Measurements from ENCODE around the gene SETD6. TPM values are rescaled to one million over a fixed set of nuclear protein-coding genes. Genes with fewer than 3 reads are reported as not detected.

SETD6 gene
- total RNA-seq, 4 donors from 2014 or later: 16.0 to 37.2 (median 19.0) TPM

- TF ChIP-seq, protein P1, sequence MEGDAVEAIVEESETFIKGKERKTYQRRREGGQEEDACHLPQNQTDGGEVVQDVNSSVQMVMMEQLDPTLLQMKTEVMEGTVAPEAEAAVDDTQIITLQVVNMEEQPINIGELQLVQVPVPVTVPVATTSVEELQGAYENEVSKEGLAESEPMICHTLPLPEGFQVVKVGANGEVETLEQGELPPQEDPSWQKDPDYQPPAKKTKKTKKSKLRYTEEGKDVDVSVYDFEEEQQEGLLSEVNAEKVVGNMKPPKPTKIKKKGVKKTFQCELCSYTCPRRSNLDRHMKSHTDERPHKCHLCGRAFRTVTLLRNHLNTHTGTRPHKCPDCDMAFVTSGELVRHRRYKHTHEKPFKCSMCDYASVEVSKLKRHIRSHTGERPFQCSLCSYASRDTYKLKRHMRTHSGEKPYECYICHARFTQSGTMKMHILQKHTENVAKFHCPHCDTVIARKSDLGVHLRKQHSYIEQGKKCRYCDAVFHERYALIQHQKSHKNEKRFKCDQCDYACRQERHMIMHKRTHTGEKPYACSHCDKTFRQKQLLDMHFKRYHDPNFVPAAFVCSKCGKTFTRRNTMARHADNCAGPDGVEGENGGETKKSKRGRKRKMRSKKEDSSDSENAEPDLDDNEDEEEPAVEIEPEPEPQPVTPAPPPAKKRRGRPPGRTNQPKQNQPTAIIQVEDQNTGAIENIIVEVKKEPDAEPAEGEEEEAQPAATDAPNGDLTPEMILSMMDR (IDR thresholded peaks at IDR 0.05): no peak
- ATAC-seq (ENCODE audit: low FRiP score): no peak
- DNase-seq (ENCODE audit: low spot score): no peak
Measured at GRCh38 chr16:58493756-58494431, 21.4 kb upstream of the SETD6 start.

- ATAC-seq (ENCODE audit: low FRiP score) (peak; percentile 16), DNase-seq (ENCODE audit: low spot score) (no peak)
- TF ChIP-seq, protein P1 (IDR thresholded peaks at IDR 0.05): no peak
Measured at GRCh38 chr16:58494981-58495520, 20.3 kb upstream of the SETD6 start.

DNA sequence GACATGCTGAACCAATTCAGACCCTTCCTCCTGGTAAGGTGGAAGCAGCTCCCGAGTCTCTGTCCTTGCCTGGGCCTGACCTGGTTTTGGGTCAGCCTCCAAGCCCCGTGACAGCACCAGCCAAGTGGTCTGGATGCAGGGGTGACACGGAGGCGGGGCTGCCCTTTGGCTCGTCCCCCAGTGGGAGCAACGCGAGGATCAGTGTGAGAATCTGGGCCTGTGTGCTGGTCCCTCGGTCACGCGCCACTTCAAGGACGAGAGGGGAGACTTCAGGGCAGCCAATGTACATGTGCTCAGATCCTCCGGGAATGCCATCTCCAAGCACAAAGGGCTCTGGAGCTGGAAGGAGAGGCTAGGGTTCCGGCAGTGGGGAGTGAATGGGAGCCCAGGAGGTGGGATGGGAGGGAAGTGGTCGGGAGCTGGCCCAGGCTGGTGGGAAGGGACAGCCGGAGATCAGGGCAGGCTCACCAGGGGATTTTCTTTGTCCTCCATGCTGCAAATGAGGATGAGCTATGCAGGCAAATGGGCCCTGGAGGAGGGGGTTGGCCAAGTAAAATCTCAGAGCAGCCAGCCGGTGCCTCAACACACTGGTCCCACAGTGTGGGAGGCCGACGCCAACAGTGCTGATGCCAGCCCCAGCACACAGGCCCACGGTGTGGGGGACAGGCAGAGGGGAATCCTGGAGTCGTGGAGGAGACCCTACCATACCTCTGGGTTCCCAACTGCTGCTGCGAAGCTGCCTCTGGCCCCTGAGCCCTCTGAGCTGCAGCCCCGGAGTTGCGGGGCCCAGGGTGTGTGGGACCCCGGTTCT lies 19.6 kb upstream of the SETD6 start:
- no peak for ATAC-seq (ENCODE audit: low FRiP score)
- TF ChIP-seq, protein P1 (IDR thresholded peaks at IDR 0.05): no peak
- DNase-seq (ENCODE audit: low spot score): no peak

GRCh38 chr16:58497468-58497867 lies 17.8 kb upstream of the SETD6 start:
- TF ChIP-seq, protein P1 (IDR thresholded peaks at IDR 0.05): no peak
- DNase-seq (ENCODE audit: low spot score): no peak
- no peak for ATAC-seq (ENCODE audit: low FRiP score)

GRCh38 chr16:58497935-58498334 lies 17.4 kb upstream of the SETD6 start:
- TF ChIP-seq, protein P1 (IDR thresholded peaks at IDR 0.05): no peak
- DNase-seq (ENCODE audit: low spot score) (no peak), ATAC-seq (ENCODE audit: low FRiP score) (no peak)

- no peak for DNase-seq (ENCODE audit: low spot score)
- ATAC-seq (ENCODE audit: low FRiP score): no peak
- TF ChIP-seq, protein P1 (IDR thresholded peaks at IDR 0.05): no peak
Measured at GRCh38 chr16:58498341-58499091, 16.8 kb upstream of the SETD6 start.
